ENCODE data around the gene LRRC56. TPM values are rescaled to one million over a fixed set of nuclear protein-coding genes. Genes with fewer than 3 reads are reported as not detected.

The LRRC56 gene
- total RNA-seq, 1 experiment from 2014 or later: 3.4 TPM

- no peak for TF ChIP-seq FOXP1 (CRISPR knock-in tag; IDR thresholded peaks at IDR 0.05; ENCODE audit: borderline replicate concordance)
- no peak for TF ChIP-seq SMAD3 (CRISPR knock-in tag; IDR thresholded peaks at IDR 0.05; ENCODE audit: borderline replicate concordance)
- TF ChIP-seq NFYB (CRISPR knock-in tag; conservative IDR thresholded peaks at IDR 0.05; ENCODE audit: low read depth): no peak
- no peak for TF ChIP-seq ATF6 (CRISPR knock-in tag; IDR thresholded peaks at IDR 0.05)
These were observed 3.5 kb upstream of the LRRC56 start (continued) for GRCh38 chr11:533586-534395.

GRCh38 chr11:534396-535209 is 2.7 kb upstream of the LRRC56 start:
- ChIA-PET POLR2A (interaction anchor here (0.5 kb wide), 1 partner anchor 22 kb away, joined by 4 read pairs; no protein-coding TSS in a partner anchor), CTCF (interaction anchor here (0.7 to 3.1 kb wide), 5 partner anchors 16 to 104 kb away, joined by 3 to 22 read pairs (median 3); partner anchors contain the start of genes PHRF1 and RNH1)
- no peaks in the 10 kb centered on the region for H3K9me3 Mint-ChIP-seq
- no peak for TF ChIP-seq CTCF (IDR thresholded peaks at IDR 0.05)
- no peak for TF ChIP-seq ZNF281 (CRISPR knock-in tag; IDR thresholded peaks at IDR 0.05)
- no peak for TF ChIP-seq E2F1 (CRISPR knock-in tag; IDR thresholded peaks at IDR 0.05)
- no peak for TF ChIP-seq NR1H2 (CRISPR knock-in tag; IDR thresholded peaks at IDR 0.05)
- TF ChIP-seq PREB (CRISPR knock-in tag; IDR thresholded peaks at IDR 0.05; ENCODE audit: borderline replicate concordance): no peak
- TF ChIP-seq FOXK1 (CRISPR knock-in tag; IDR thresholded peaks at IDR 0.05): no peak
- no peak for TF ChIP-seq OVOL2 (CRISPR knock-in tag; IDR thresholded peaks at IDR 0.05; ENCODE audit: borderline replicate concordance)
- TF ChIP-seq HMGA2 (CRISPR knock-in tag; IDR thresholded peaks at IDR 0.05): no peak
- TF ChIP-seq FOXP4 (CRISPR knock-in tag; IDR thresholded peaks at IDR 0.05): no peak
- no peak for TF ChIP-seq TEAD1 (CRISPR knock-in tag; IDR thresholded peaks at IDR 0.05)
- peak; percentile 28 for DNase-seq (ENCODE audit: low spot score)
- no peaks in the 10 kb centered on the region for H3K4me1 Mint-ChIP-seq
- ATAC-seq: no peak
- no peak overlapping the region for H3K27ac Mint-ChIP-seq
- H3K4me3 Mint-ChIP-seq: peak overlapping the region; percentile 67
- peaks cover 22% of the 10 kb centered on the region for H3K27me3 Mint-ChIP-seq (ENCODE audit: low read depth)
- H3K36me3 Mint-ChIP-seq: peaks cover 5% of the 10 kb centered on the region; the same call in 1 of the 2 replicates
